Stimulated activated CD4-positive, alpha-beta T cell treated with anti-CD3 and anti-CD28 coated beads, Interleukin-12 subunit alpha, Interleukin-12 subunit beta, amount 100 ng/mL, for 24 hours (primary cell): ENCODE results near the gene MARCHF7.
"Not testable (repeated sequence)": the region's sequence is repeated elsewhere in the genome, so short reads cannot be mapped to it uniquely, and the experiment has no call there.

Source experiments
- DNase-seq, 2 experiments: peaks; one replicate each; pipeline ENCODE4 v3.0.0-alpha.2; 2020; ENCODE audit warnings: low read depth in 2 of 2

Gene MARCHF7

DNA sequence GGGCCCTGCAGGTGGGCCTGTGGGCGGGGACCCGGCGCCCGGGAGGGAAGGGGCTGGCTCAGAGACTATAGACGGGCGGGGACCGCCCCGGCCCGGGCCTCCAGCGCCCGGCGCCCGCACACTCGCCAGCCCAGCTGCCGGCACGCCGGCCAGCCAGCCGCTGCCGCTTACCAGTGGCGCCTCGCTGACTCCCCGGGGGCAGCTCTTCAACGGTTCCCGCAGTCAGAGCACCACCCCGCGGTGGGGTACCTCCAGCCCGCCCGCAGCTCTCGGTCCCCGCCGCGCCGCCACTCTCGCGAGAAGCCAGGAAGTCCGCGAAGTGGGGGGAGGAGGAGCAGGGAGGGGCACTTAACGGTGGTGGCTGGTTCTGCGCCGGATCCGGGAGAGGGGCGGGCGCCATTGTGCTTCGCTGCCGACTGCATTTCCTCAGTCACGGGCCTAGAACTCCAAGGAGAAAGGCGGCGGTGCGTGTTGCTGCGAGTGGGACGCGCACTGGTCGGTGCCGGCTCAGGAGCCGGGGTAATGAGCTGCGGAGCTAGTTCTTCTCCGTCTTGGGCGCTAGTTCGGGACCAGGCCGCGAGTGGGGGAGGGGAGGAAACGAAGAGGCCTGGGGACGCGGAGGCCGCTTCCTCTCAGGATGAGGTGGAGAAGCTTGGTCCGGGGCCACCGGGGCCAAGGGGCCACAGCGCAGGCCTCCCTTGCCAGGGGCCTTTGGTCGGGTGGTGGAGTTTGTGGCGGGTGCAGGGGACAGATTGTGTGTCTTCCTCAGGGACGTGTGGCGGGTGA, at the start of gene MARCHF7:
TSS of gene MARCHF7 (plus strand) at position 364 of the 786 bp plus-strand sequence. CDS start 16,517 bp downstream, outside the sequence.
- peak; percentile 93 to 96 for DNase-seq

GRCh38 chr2:159667423-159667822, 44.9 kb upstream of the MARCHF7 start:
- DNase-seq: not testable (repeated sequence)

GRCh38 chr2:159671047-159671446, 41.3 kb upstream of the MARCHF7 start:
- no peak for DNase-seq

DNA sequence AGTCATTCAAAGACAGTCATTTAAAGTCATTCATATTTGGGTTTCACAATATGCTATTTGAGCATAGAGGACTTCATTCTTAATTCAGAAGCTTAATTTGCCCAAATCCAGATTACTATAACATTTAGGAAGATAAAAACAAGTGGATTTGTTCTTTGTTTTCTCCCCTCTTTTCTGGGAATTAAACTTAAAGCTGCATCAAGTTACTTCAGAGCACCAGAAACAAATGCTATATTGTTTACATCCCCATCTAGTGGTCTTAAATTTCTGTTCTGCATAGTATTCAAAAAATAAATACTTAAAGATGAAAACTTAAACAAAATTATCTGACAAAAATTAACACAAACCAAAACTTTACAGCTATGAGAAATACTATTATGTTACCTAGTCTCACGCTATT, 34.7 kb upstream of the MARCHF7 start:
- DNase-seq: no peak

DNA sequence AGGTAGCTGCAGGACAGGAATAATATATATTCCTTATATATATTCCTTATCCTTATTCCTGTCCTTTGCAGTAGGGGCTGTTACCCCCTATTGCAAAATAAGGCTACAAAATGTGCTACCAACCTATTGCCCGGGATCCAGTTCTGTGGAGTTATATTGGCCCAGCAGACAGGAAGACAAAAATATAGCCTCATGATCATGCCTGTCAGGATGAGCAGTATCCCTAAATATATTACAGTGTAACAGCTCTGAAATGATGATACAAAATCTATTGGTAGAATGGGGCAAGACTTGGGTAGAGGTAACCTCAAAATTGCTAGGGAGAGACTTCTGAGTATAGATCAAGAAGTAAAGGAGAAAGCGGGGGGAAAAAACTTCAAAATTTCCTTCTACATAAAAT, 31.6 kb upstream of the MARCHF7 start:
- DNase-seq: no peak

DNA sequence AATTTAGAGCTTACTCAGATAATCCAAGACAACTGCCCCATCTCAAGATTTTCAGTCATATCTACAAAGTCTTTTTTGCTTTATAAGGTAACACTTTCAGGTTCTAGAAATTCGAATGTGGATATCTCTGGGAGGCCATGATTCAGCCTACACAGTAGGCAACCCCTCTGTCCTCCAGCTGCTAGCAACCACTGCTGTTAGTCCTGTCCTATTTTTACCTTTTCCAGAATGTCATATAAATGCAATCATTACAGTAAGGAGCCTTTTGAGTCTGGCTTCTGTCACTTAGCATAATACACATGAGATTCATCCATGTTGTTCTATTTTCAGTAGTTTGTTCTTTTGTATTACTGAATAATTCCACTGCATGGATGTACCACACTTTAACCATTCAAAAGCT, 28.5 kb upstream of the MARCHF7 start:
- DNase-seq: no peak

- no peak for DNase-seq
Measured at GRCh38 chr2:159684796-159685195, 27.5 kb upstream of the MARCHF7 start.

- no peak for DNase-seq
Measured at GRCh38 chr2:159694500-159695040, 17.7 kb upstream of the MARCHF7 start.

GRCh38 chr2:159695795-159696448, 16.4 kb upstream of the MARCHF7 start:
- DNase-seq: no peak

GRCh38 chr2:159703491-159703890, 8.8 kb upstream of the MARCHF7 start:
- no peak for DNase-seq

GRCh38 chr2:159706385-159706980, 5.8 kb upstream of the MARCHF7 start:
- no peak for DNase-seq

DNA sequence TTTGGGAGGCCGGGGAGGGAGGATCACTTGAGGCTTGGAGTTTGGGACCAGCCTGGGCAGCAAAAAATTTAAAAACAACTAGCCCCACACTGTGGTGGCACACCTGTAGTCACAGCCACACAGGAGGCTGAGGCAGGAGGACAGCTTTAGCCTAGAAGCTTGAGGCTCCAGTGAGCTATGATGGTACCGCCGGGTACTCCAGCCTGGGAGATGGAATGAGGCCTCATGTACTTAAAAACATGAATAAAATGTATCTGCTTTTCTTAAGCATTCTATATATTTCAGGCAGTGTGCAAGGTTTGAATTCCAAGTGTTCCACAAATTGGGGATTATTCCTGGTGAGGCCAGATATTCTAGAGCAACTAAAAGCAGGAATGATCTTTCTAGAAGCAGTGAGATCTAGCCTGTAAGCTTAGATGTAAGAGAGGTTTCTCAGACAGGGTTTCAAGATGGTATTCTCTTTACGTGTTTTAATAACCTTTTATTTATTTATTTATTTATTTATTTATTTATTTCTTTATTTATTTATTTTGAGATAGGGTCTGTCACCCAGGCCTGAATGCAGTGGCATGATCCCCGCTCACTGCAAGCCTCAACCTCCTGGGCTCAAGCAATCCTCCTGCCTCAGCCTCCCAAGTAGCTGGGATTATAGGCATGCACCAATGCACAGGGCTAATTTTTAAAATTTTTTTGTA, 4.1 kb upstream of the MARCHF7 start:
- DNase-seq: no peak

GRCh38 chr2:159710601-159711180, 1.6 kb upstream of the MARCHF7 start:
- no peak for DNase-seq

- no peak for DNase-seq
Measured at GRCh38 chr2:159711562-159712142, 654 bp upstream of the MARCHF7 start.

DNA sequence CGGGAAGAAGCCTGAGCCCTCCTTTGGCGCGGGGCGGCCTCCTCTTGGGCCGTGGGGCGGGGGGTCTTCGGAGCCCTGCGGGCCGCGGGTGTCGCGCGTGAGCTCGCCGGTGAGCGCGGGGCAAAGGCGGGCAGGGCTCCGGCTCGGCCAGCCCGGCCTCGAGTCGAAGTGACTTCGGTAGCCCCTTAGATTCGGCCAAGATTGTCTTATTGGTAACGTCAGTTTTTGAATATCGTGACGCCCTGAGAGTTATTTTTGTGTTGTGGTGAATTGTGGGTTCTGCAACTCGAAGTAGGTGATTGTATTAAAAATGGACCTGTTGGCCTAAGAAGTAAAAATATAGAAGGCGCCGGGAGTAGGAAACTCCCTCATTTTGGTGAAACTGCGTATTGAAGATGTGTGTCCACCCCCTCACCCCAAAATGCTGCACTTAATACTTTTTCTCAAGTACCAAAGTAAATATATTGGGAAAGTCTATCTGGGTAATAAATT, 669 bp downstream of the MARCHF7 start:
- DNase-seq: no peak

DNA sequence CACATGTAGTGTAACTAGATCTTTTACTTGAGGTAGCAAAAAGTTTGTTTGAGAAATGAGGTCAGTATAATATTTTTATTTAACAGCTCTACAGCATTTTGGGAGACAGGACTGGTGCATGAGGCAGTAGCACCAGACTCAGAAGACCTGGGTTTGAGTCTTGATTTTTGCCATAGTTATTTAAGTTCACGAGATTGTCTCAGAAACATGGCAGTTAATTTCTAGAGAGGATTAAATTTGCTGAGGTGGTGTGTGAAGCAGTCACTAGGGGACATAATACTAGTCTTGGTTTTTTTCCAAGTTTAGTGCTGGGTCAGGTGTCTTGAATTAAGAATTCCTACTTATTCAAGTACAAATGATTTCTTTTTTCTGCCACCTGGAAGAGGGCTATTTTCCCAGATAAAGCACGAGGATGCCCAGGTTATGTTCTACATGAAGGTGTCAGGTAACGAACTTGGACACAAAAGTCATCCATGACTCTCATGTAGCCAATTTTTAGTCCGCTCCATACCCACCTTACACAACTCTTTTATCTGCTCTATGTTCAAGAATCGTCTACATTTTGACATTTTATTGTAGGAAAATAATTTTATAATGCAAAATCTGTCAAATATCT, 1.4 kb downstream of the MARCHF7 start:
- no peak for DNase-seq

- DNase-seq: no peak
Measured at GRCh38 chr2:159714247-159714930, 2.1 kb downstream of the MARCHF7 start.

- no peak for DNase-seq
Measured at GRCh38 chr2:159715451-159715850, 3.1 kb downstream of the MARCHF7 start.

DNA sequence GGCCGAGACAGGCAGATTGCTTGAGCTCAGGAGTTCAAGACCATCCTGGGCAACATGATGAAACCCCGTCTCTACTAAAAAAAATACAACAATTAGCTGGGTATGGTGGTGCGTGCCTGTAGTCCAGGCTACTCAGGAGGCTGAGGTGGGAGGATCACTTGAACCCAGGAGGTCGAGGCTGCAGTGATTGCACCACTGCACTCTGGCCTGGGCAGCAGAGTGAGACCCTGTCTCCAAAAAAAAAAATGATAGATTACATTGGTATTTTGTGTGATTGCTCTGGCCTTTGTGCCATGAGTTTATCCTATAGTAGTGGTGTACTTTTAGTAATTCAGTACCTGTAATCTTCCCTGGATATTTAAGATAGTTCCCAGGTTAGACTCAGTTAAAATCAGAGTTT, 4.1 kb downstream of the MARCHF7 start:
- DNase-seq: not testable (repeated sequence)

DNA sequence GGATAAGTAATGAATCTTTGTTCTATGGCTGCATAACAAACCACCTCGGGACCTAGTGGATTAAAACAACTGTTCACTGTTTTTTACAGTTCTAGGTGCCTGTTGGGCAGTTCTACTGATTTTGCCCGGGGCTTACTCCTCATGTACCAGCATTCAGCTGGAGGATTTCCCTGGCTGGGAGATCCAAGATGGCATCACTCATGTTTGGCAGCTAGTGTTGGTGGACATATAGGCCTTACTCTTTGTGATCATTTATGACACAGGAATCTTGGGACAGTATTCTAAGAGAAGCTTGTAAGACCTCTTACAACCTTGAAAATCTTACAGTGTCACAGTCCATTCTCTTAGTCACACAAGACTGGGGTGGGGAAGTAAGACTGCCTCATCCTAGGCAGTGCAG, 4.6 kb downstream of the MARCHF7 start:
- DNase-seq: no peak
